Thymus (tissue), 11 donors: ENCODE measurements around the gene LPGAT1. TPM values are rescaled to one million over a fixed set of nuclear protein-coding genes. Genes with fewer than 3 reads are reported as not detected.

Source experiments
- DNase-seq, 9 donors: peaks; one replicate each; pipeline ENCODE4 v3.0.0-alpha.2; 2013; ENCODE audit warnings: low spot score in 9 of 9, low read depth in 6 of 9, missing footprints in 1 of 9
- H3K27ac ChIP-seq, 2 donors: one replicate each; pipeline ENCODE4 v1.5.1; 2013; ENCODE audit warnings: control low read depth in 1 of 2, low read depth in 1 of 2, low read length in 1 of 2, mild to moderate bottlenecking in 1 of 2, moderate library complexity in 1 of 2
- H3K27me3 ChIP-seq, 2 donors: one replicate each; pipeline ENCODE4 v1.5.1; 2013; ENCODE audit warnings: low read length in 1 of 2; ENCODE audit not compliant: control insufficient read depth in 2 of 2, insufficient read depth in 1 of 2
- H3K36me3 ChIP-seq, 2 donors: one replicate each; pipeline ENCODE4 v1.5.1; 2013; ENCODE audit warnings: low read length in 1 of 2, mild to moderate bottlenecking in 1 of 2, moderate library complexity in 1 of 2; ENCODE audit not compliant: control insufficient read depth in 2 of 2, insufficient read depth in 2 of 2
- H3K4me1 ChIP-seq, 2 donors: one replicate each; pipeline ENCODE4 v1.5.1; 2013; ENCODE audit warnings: low read length in 2 of 2; ENCODE audit not compliant: control insufficient read depth in 2 of 2, insufficient read depth in 2 of 2
- H3K4me3 ChIP-seq, 2 donors: one replicate each; pipeline ENCODE4 v1.5.1; 2013; ENCODE audit warnings: low read length in 2 of 2, control low read depth in 1 of 2, mild to moderate bottlenecking in 1 of 2
- H3K9me3 ChIP-seq, 2 donors: one replicate each; pipeline ENCODE4 v1.5.1; 2013; ENCODE audit warnings: low read length in 1 of 2, mild to moderate bottlenecking in 1 of 2; ENCODE audit not compliant: control insufficient read depth in 2 of 2, insufficient read depth in 1 of 2
- WGBS: extraction: QIAGEN DNeasy Blood & Tissue Kit; methylation state at CpG from one replicate; pipeline ENCODE4 v1.1.7; 2013; 5-methylcytosine and 5-hydroxymethylcytosine counted together
- polyA plus RNA-seq: library from polyadenylated mRNA; stranded (reverse); fragments of 200-250 nt; gene quantifications from one replicate; pipeline ENCODE4 v1.2.3, GENCODE V29; 2013
- total RNA-seq: library from RNA; stranded (reverse); fragments of 120-200 nt; gene quantifications from one replicate; pipeline ENCODE4 v1.2.4, GENCODE V29; 2013
- donor health status: healthy.

LPGAT1 gene
- total and polyA plus RNA-seq, 2 donors: 10.2 to 10.8 TPM

- Histone ChIP-seq H3K27me3 (no peaks in the 10 kb centered on the region), H3K4me3 (no peak overlapping the region), H3K9me3 (peaks cover 0 to 2% of the 10 kb centered on the region in 2 donors), H3K4me1 (peaks cover 27 to 40% of the 10 kb centered on the region in 2 donors), H3K27ac (no peak overlapping the region), H3K36me3 (no peaks in the 10 kb centered on the region)
- 95% methylated on average over 22 of the region's 22 CpGs for WGBS
- no peak for DNase-seq
Measured at GRCh38 chr1:211735208-211736170, 95.1 kb downstream of the LPGAT1 start.

GRCh38 chr1:211734791-211735190, 95.8 kb downstream of the LPGAT1 start:
- no peak for DNase-seq
- Histone ChIP-seq H3K27ac (no peak overlapping the region), H3K36me3 (no peaks in the 10 kb centered on the region), H3K9me3 (peaks cover 0 to 2% of the 10 kb centered on the region in 2 donors), H3K4me1 (peaks cover 21 to 33% of the 10 kb centered on the region in 2 donors), H3K4me3 (no peak overlapping the region), H3K27me3 (no peaks in the 10 kb centered on the region)
- WGBS: 91% methylated on average over 4 of the region's 4 CpGs

- H3K4me3 ChIP-seq: no peak overlapping the region
- H3K36me3 ChIP-seq: no peaks in the 10 kb centered on the region
- no peaks in the 10 kb centered on the region for H3K27me3 ChIP-seq
- no peak overlapping the region for H3K27ac ChIP-seq
- whole genome bisulfite sequencing: 87% methylated on average over 9 of the region's 9 CpGs
- peaks cover 17 to 28% of the 10 kb centered on the region in 2 donors for H3K4me1 ChIP-seq
- H3K9me3 ChIP-seq: peaks cover 0 to 2% of the 10 kb centered on the region in 2 donors
- no peak for DNase-seq
Measured at GRCh38 chr1:211734359-211734758, 96.2 kb downstream of the LPGAT1 start.

GRCh38 chr1:211732293-211732980, 98.1 kb downstream of the LPGAT1 start:
- H3K36me3 ChIP-seq: no peaks in the 10 kb centered on the region
- peaks cover 0 to 9% of the 10 kb centered on the region in 2 donors for H3K4me1 ChIP-seq
- no peak overlapping the region for H3K27ac ChIP-seq
- H3K9me3 ChIP-seq: peaks cover 0 to 2% of the 10 kb centered on the region in 2 donors
- 93% methylated on average over 4 of the region's 4 CpGs for WGBS
- no peaks in the 10 kb centered on the region for H3K27me3 ChIP-seq
- no peak for DNase-seq
- no peak overlapping the region for H3K4me3 ChIP-seq

- H3K4me1 ChIP-seq: peaks cover 0 to 1% of the 10 kb centered on the region in 2 donors
- H3K9me3 ChIP-seq: no peaks in the 10 kb centered on the region
- WGBS: 97% methylated on average over 5 of the region's 5 CpGs
- H3K4me3 ChIP-seq: no peak overlapping the region
- no peak overlapping the region for H3K27ac ChIP-seq
- no peaks in the 10 kb centered on the region for H3K36me3 ChIP-seq
- DNase-seq: no peak
- H3K27me3 ChIP-seq: no peaks in the 10 kb centered on the region
Measured at GRCh38 chr1:211731456-211732292, 98.9 kb downstream of the LPGAT1 start.

- WGBS: 94% methylated on average over 4 of the region's 4 CpGs
- H3K9me3 ChIP-seq: no peaks in the 10 kb centered on the region
- no peaks in the 10 kb centered on the region for H3K36me3 ChIP-seq
- no peaks in the 10 kb centered on the region for H3K4me1 ChIP-seq
- H3K27ac ChIP-seq: no peak overlapping the region
- DNase-seq: no peak
- no peak overlapping the region for H3K4me3 ChIP-seq
- H3K27me3 ChIP-seq: no peaks in the 10 kb centered on the region
Measured at GRCh38 chr1:211730347-211730746, 100.2 kb downstream of the LPGAT1 start.

GRCh38 chr1:211729238-211729637, 101.3 kb downstream of the LPGAT1 start:
- Histone ChIP-seq H3K4me1 (no peaks in the 10 kb centered on the region), H3K9me3 (no peaks in the 10 kb centered on the region), H3K27ac (no peak overlapping the region), H3K27me3 (no peaks in the 10 kb centered on the region), H3K4me3 (no peak overlapping the region), H3K36me3 (no peaks in the 10 kb centered on the region)
- WGBS: 99% methylated on average over 7 of the region's 7 CpGs
- no peak for DNase-seq

GRCh38 chr1:211726467-211726995, 104.0 kb downstream of the LPGAT1 start:
- Histone ChIP-seq H3K4me1 (no peaks in the 10 kb centered on the region), H3K4me3 (no peak overlapping the region), H3K27me3 (no peaks in the 10 kb centered on the region), H3K36me3 (no peaks in the 10 kb centered on the region), H3K27ac (no peak overlapping the region), H3K9me3 (no peaks in the 10 kb centered on the region)
- WGBS: 91% methylated on average over 4 of the region's 4 CpGs
- DNase-seq: no peak
